Neural cell (in vitro differentiated cells): Measurements from ENCODE around the gene FOLR2. TPM values are rescaled to one million over a fixed set of nuclear protein-coding genes. Genes with fewer than 3 reads are reported as not detected.

Experiments used
- H2AFZ ChIP-seq: fragments of 200-600, 300-800 bp; sonication (generic), shearing (Covaris generic); 2 replicates; pipeline ENCODE4 v1.6.0; 2014; ENCODE audit warnings: low read depth, mild to moderate bottlenecking, antibody characterized with exemption, low read length, moderate library complexity
- H3F3A ChIP-seq: fragments of 200-600 bp; shearing (Covaris generic); 2 replicates; pipeline ENCODE4 v1.6.1; 2016; ENCODE audit warnings: mild to moderate bottlenecking, moderate library complexity, mixed read lengths, antibody characterized with exemption, low read length; ENCODE audit not compliant: insufficient read depth, poor library complexity, severe bottlenecking
- H3K27ac ChIP-seq: fragments of 200-600, 300-800 bp; sonication (generic), shearing (Covaris generic); 2 replicates; pipeline ENCODE4 v1.5.1; 2014; ENCODE audit warnings: mild to moderate bottlenecking, low read length, moderate library complexity
- H3K27me3 ChIP-seq: fragments of 300-800, 200-600 bp; sonication (generic), shearing (Covaris generic); 2 replicates; pipeline ENCODE4 v1.6.0; 2014; ENCODE audit warnings: mild to moderate bottlenecking, low read depth, low read length, moderate library complexity; ENCODE audit not compliant: insufficient read depth
- H3K36me3 ChIP-seq: fragments of 300-800, 200-600 bp; sonication (generic), shearing (Covaris generic); 2 replicates; pipeline ENCODE4 v1.5.1; 2014; ENCODE audit warnings: mild to moderate bottlenecking, antibody characterized with exemption, low read length, moderate library complexity; ENCODE audit not compliant: insufficient read depth
- H3K4me2 ChIP-seq: fragments of 300-800, 200-600 bp; sonication (generic), shearing (Covaris generic); 2 replicates; pipeline ENCODE4 v1.6.0; 2014; ENCODE audit warnings: mild to moderate bottlenecking, low read length
- H3K4me3 ChIP-seq: fragments of 300-800, 200-600 bp; sonication (generic), shearing (Covaris generic); 2 replicates; pipeline ENCODE4 v1.5.1; 2014; ENCODE audit warnings: mild to moderate bottlenecking, low read length, moderate library complexity
- H3K79me2 ChIP-seq: fragments of 200-600 bp; shearing (Covaris generic); replicated peaks from 2 replicates; pipeline ENCODE4 v1.6.0; 2014; ENCODE audit warnings: mild to moderate bottlenecking, low read length, moderate library complexity; ENCODE audit not compliant: insufficient read depth
- H3K9ac ChIP-seq: fragments of 300-800, 200-600 bp; sonication (generic), shearing (Covaris generic); 2 replicates; pipeline ENCODE4 v1.6.1; 2016; ENCODE audit warnings: mild to moderate bottlenecking, low read length, mixed read lengths
- H3K9me2 ChIP-seq: fragments of 200-600 bp; shearing (Covaris generic); 2 replicates; pipeline ENCODE4 v1.6.1; 2016; ENCODE audit warnings: mild to moderate bottlenecking, low read length, mixed read lengths; ENCODE audit not compliant: insufficient read depth
- H3K9me3 ChIP-seq: fragments of 200-600, 300-800 bp; sonication (generic), shearing (Covaris generic); 2 replicates; pipeline ENCODE4 v1.6.1; 2016; ENCODE audit warnings: mild to moderate bottlenecking, mixed run types, low read length, moderate library complexity, mixed read lengths
- H4K20me1 ChIP-seq: fragments of 200-600 bp; shearing (Covaris generic); 2 replicates; pipeline ENCODE4 v1.6.1; 2016; ENCODE audit warnings: mild to moderate bottlenecking, mixed run types; ENCODE audit not compliant: insufficient read depth
- CTCF ChIP-seq: fragments of 450-650 bp; IDR thresholded peaks from 2 replicates; pipeline ENCODE4 v1.5.1; 2014; ENCODE audit warnings: antibody characterized with exemption, mild to moderate bottlenecking, moderate library complexity; ENCODE audit not compliant: poor library complexity, severe bottlenecking
- EP300 ChIP-seq: fragments of 450-650 bp; conservative IDR thresholded peaks from 2 replicates; pipeline ENCODE4 v1.6.1; 2014; ENCODE audit warnings: antibody characterized with exemption, mild to moderate bottlenecking, moderate library complexity; ENCODE audit not compliant: poor library complexity, severe bottlenecking
- EZH2 ChIP-seq: fragments of 200-600, 300-800 bp; shearing (Covaris generic), sonication (generic); IDR thresholded peaks from 2 replicates; pipeline ENCODE4 v1.6.1; 2014; ENCODE audit warnings: antibody characterized with exemption, low read length, borderline replicate concordance, mild to moderate bottlenecking; ENCODE audit not compliant: insufficient read depth, poor library complexity, severe bottlenecking
- MXI1 ChIP-seq: fragments of 450-650 bp; conservative IDR thresholded peaks from 2 replicates; pipeline ENCODE4 v1.6.1; 2014; ENCODE audit warnings: antibody characterized with exemption, mild to moderate bottlenecking; ENCODE audit not compliant: poor library complexity, severe bottlenecking
- POLR2AphosphoS5 ChIP-seq: IDR thresholded peaks from 2 replicates; pipeline ENCODE4 v1.6.1; 2012
- RAD21 ChIP-seq: fragments of 450-650 bp; conservative IDR thresholded peaks from 2 replicates; pipeline ENCODE4 v1.6.1; 2014; ENCODE audit warnings: antibody characterized with exemption, mild to moderate bottlenecking, moderate library complexity
- REST ChIP-seq: IDR thresholded peaks from 2 replicates; pipeline ENCODE4 v1.6.1; 2012; ENCODE audit warnings: borderline replicate concordance
- SMC3 ChIP-seq: fragments of 450-650 bp; conservative IDR thresholded peaks from 2 replicates; pipeline ENCODE4 v1.6.1; 2014; ENCODE audit warnings: antibody characterized with exemption, mild to moderate bottlenecking, moderate library complexity; ENCODE audit not compliant: poor library complexity
- TAF1 ChIP-seq: IDR thresholded peaks from 2 replicates; pipeline ENCODE4 v1.6.1; 2012; ENCODE audit warnings: low read depth
- polyA plus RNA-seq: library from polyadenylated mRNA; depleted of rRNA; stranded (reverse); fragments of >200 nt; gene quantifications from 2 replicates; pipeline ENCODE4 v1.2.3, GENCODE V29; 2014

Gene FOLR2
- polyA plus RNA-seq, 1 donor from 2014 or later, result not detected

- H3K27ac ChIP-seq, result no peak overlapping the region
- TF ChIP-seq REST, result no peak
- TF ChIP-seq POLR2AphosphoS5, result no peak
- TF ChIP-seq EP300, result no peak
- TF ChIP-seq CTCF, result no peak
- no peak for TF ChIP-seq RAD21
- TF ChIP-seq EZH2, result no peak
- no peak for TF ChIP-seq MXI1
- no peak for TF ChIP-seq SMC3
- TF ChIP-seq TAF1, result no peak
- H3K79me2 ChIP-seq, result no peaks in the 10 kb centered on the region
- H3K9me2 ChIP-seq, result no peaks in the 10 kb centered on the region
- no peaks in the 10 kb centered on the region for H3F3A ChIP-seq
- no peak overlapping the region for H2AFZ ChIP-seq
- H4K20me1 ChIP-seq, result no peaks in the 10 kb centered on the region
- H3K4me3 ChIP-seq, result no peak overlapping the region
- no peak overlapping the region for H3K9ac ChIP-seq
- H3K4me2 ChIP-seq, result no peak overlapping the region
- H3K36me3 ChIP-seq, result no peaks in the 10 kb centered on the region
- no peaks in the 10 kb centered on the region for H3K9me3 ChIP-seq
- H3K27me3 ChIP-seq, result no peaks in the 10 kb centered on the region
These were observed 28.3 kb upstream of the FOLR2 start for GRCh38 chr11:72188267-72188666.

GRCh38 chr11:72189455-72190250 is 26.9 kb upstream of the FOLR2 start:
- Histone ChIP-seq H3K27me3 (no peaks in the 10 kb centered on the region), H3K79me2 (no peaks in the 10 kb centered on the region), H3K9ac (no peak overlapping the region), H3K27ac (no peak overlapping the region), H2AFZ (no peak overlapping the region), H3K36me3 (no peaks in the 10 kb centered on the region), H3K4me3 (no peak overlapping the region), H3F3A (no peaks in the 10 kb centered on the region), H4K20me1 (no peaks in the 10 kb centered on the region), H3K9me3 (no peaks in the 10 kb centered on the region), H3K9me2 (no peaks in the 10 kb centered on the region), H3K4me2 (no peak overlapping the region)
- no peak for TF ChIP-seq MXI1
- TF ChIP-seq POLR2AphosphoS5, result no peak
- no peak for TF ChIP-seq SMC3
- no peak for TF ChIP-seq CTCF
- TF ChIP-seq RAD21, result no peak
